GM18519 (cell line): ENCODE measurements around the gene TNFRSF8.

ENCODE experiments used
- ATAC-seq: cut with Tn5 transposase; IDR thresholded peaks from one replicate; pipeline ENCODE4 v1.9.1; 2021; ENCODE audit warnings: mild to moderate bottlenecking, moderate library complexity; ENCODE audit not compliant: unreplicated experiment, low FRiP score

The TNFRSF8 gene

DNA sequence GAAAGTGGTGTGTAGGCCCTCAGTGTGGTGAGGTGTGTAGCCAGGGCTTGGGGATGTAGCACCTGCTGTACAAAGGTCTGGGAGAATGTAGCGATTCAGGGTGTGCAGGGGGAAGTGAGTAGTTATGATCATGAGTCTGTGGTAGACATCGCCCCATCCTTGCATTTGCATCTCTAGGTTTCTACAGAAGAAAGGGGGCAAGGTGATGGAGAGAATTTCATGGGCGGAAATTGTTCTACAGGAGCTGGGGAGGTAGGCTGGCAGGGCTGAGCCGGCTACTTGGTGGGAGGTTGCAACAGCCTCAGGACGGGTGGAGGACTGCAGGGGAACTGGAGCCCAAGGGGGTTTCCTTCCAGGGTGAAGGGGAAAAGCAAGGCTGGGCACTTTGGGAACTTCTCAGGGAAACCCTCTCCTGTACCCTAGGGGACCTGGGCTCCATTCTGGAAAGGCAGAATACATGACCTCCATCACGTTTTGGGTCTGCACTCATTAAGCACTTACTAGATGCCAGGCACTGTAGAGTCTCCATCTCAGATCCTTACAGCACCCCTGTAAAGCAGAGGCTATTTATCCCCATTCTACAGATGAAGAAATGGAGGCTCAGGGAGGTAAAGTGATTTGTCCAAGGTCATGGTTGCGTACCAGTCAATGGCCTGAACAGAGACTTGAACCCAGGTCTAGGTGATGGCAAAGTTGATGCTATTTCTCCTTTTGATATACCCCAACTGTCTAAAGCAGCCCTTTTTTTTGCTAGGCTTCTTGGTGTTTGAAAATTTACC, 89.2 kb downstream of the TNFRSF8 start:
- peak; percentile 49 for ATAC-seq

DNA sequence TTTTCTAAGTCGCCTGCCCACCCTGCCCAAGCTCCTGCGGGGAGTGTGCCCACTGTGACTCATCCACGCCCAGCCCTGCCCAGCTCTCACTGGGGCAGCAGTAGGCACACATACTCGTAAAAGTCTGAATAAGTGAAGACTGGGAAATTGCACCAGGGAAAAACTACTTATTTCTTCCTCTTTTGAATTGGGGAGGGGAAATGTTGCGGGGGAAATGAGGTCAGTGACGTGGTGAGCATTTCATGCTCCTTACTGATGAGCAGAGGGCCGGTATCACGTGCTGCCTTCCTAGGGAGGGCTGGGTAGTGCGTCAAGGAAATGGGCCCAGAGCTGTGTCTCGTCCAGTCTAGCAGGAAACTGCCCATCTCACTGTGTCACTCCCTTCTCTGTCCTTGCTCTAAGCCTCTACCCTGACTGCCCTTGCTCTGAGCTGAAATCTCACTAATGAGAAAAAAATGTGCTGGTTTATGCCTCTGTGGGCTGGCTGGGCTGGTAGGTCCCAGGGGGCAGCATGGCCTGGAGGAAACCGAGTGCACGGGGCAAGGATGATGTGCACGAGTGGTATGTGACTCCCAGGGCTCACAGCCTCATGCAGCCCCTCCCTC, 90.2 kb downstream of the TNFRSF8 start:
- no peak for ATAC-seq

- ATAC-seq: no peak
Measured at GRCh38 chr1:12155328-12155727, 92.2 kb downstream of the TNFRSF8 start.

DNA sequence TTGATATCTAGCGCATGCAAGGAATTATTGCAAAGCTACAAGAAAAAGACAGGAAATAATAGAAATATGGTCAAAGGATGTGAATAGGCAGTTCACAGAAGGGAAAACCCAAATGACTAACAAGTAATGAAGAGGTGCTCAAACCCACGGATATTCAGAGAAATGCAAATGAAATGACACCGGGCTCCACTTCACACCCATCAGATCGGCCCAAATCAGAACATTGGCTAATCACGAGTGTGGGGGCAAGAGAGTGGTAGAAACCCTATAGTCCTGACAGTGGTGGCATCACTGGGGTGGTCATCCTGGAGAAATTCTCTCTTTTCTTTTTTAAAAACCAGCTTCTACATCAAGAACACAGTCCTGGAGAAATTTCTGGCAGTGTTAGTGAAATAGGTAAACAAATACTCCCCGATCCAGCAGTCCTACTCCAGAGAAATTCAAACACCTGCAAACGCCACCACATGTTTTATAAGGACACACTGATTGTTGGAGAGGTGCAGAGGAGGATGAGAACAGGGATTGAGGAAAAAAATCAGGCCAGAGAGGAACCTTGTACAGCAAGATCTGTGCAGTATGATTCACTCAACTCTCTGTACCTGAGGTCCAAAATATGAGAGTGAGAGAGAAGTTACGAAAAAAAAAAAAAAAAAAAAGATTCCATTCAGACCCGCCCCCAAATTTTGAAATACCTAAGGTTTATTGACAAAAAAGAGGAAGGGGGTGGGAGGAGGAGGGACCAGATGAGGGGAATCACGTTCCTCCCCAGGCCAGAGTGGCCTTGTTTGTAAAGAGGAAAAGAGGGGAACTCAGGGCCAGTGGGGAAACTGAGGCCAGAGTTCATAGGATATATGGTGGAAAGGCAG, 94.5 kb downstream of the TNFRSF8 start:
- no peak for ATAC-seq

GRCh38 chr1:12158357-12159092, 95.4 kb downstream of the TNFRSF8 start:
- no peak for ATAC-seq

- ATAC-seq: no peak
Measured at GRCh38 chr1:12159816-12160215, 96.7 kb downstream of the TNFRSF8 start.

GRCh38 chr1:12161324-12161661, 98.2 kb downstream of the TNFRSF8 start:
- ATAC-seq: no peak

DNA sequence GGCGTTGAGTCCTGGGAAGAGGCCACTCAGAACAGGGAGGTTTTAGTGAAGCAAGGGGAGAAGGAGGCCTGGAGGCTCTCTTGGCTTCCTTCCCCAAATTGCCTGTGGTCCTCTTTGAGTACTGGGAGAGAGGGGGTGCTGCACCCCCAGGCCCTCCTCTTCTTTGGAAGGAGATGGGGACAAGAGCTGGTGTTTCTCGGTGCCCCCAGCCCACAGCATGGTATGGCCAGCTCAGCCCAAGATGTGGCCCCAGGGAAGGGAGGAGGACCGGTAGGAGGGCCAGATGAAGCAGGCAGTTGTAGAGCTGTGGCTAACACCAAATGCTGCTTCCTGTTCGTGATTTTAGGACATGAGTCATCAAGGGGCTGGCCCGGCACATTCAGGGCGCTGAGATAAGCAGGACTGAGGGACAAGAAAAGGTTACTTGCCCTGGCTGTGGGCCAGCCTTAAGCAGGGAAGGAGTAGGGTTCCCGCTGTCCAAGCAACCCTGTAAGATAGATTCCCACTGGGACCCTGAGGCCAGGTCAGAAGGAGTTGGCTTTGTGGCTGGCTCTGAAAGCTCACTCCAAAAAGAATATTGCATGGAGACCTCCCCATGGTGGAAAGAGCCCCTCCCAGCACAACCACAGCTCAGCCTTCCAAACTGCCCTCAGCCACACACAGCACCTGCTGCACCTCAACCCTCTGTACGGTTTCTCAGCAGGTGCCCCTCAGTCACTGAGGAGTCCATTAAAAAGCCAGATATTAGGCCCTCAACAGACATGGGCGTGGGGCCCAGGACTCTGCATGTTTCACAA, 98.8 kb downstream of the TNFRSF8 start:
- ATAC-seq: peak; percentile 64

DNA sequence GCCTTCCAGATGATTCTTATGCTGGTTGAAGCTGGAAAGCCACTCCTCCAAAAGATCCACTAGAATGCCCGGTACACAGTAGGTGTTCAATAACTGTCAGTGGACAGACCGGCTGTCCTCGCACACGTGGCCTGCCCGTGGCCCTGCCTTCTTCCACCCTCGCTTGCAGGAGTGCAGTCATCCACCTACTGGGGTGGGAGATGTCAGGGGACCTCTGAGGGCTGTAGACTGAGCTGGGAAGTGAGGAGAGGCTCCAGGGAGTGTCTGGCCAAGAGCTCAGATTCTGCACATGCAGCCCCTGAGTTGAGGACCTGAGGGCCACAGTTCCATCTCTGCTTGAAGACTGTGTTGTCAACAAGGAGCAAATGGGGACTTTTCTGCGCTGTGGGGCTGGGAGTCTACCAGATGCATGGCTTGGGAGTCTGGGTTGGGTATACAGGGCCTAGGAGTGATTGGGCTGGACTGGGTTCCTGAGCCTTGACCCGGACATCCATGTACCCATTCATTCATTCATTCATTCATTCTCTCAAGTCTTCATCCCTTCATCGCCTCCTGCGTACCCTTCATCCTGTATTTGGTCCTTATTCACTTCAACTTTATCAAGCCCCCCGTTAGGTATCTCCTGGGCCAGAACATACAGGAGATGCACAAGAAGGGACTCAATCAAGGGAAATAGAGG, 99.5 kb downstream of the TNFRSF8 start:
- no peak for ATAC-seq

DNA sequence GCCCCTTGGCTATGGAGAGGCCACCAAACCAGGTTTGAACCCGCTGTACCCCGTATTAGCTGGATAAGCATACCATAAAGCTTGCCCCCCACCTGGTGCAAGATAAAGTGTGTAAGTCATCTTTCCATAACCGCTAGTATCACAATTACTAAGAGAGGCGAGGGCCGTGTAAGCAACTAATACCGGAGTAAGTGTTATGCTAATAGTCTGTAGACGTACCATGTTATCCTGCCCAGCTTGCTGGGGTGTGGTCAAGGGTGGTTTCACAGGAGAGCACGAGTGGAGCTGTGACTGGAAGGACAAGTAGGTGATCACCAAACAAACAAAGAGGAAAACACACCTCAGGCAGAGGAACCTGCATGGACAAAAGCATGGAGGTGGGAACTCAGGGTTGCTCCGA, 100.1 kb downstream of the TNFRSF8 start:
- no peak for ATAC-seq

- no peak for ATAC-seq
Measured at GRCh38 chr1:12164210-12164609, 101.1 kb downstream of the TNFRSF8 start.

GRCh38 chr1:12165342-12165741, 102.2 kb downstream of the TNFRSF8 start:
- ATAC-seq: no peak

GRCh38 chr1:12166834-12167492, 103.9 kb downstream of the TNFRSF8 start, which contains the start of gene TNFRSF1B:
Gene TNFRSF1B, plus strand, starts transcription at chr1:12166991. Its CDS starts 101 bp downstream, at chr1:12167092.
- no peak for ATAC-seq

DNA sequence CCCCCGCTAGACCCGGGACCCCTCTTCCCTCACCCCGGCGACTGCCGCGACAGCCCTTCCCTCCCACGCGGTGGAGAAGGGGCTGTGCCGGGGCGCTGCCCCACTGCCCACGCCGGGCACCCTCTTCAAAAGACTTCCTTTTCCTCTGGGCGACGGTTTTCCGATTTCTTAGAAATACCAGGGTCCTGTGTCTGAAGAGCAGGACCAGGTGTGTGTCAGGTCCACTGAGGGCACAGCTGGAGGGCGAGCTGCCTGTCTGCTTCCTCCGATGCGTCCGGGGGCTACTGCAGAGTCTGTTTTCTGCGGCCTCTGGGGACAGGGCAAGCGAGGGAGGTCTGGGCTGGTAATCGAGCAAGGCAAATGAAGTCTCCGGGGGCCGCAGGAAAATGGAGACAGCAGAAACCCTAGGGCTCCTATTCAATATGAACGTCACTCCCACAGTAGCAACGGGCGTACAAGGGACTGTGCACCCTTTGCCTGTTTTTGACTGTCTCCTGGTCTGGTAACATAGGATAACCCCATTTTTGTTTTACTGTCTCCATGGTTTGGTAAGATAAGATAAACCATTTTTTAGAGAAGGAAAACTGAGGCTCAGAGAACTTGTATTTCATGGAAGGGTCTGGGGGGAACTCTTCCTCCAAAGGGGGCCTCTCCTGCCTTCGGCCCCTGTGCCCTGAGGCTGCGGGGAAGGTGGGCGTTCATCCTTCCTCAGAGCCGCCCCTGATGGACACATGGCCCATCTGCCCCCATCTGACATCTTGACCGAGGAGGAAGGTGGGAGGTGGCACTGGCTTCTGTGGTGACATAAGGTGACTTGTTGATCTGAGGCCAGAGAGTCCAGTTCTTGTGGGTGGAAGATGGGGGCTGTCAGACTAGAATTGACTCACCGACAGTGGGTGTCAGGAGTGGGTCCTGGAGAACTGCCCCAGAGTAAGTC, 104.7 kb downstream of the TNFRSF8 start:
- ATAC-seq: no peak

DNA sequence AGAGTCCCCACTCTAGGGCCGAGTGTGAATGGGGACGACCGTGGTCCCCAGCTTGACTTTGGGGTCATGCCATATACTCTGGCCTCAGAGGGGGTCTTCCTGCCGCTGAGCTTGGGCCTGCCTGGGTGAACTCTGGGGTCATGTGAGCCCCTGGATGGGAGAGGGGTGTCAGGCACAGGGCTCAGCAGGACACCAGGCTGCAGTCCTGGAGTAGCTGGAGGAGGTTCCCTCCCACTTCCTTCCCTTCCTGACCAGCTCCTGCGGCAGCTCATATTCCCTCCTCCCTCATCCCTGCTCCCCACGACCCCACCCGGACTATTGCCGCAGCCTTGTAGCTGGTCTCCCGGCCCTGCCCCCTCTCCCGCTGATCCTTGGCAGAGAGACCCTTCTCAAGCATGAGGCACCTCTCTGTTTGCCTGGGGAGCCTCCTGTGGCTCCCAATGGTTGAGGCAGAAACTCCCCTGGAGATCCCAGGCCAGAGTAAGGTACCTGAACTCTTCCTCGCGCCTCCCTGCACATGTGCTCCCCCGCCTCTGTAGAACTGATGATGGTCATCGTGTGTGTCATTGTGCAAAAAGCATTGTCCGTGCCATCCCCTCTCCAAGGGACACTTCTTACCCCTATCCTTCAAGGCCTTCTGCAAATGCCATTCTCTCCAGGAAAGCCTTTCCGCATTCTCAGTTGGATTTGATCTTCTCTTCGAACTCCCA, 105.5 kb downstream of the TNFRSF8 start:
- ATAC-seq: no peak

DNA sequence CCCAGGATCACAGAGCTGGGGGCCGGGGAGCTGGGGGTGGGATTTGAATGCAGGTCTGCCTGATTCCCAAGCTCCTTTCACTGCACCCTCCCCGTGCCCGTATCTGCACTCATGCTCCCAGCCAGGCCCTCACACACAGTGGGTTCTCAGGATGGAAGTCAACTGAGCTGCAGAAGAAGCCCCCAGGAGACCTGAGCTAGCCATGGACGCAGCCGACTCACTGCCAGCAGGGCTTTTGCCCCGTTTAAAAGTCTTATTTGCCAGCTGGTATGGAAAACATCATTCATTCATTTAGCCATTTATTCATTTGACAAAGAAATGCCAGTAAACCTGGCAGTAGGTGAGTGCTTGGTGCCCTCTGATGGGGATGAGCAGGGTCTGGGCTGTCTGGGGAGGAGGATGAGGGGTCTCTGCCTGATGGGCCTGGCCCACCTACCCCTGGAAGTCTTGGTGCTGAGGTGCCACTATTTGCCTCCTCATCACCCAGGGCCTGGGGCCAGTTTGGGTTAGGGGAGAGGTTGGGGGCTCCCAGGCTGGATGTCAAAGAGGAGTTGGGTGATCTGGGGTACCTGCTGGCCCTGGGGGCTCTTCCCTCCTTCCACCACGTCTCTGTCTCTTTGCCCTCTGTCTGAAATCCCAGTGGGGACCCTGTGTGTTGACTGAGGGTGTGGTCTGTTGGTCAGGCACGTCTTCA, 106.5 kb downstream of the TNFRSF8 start:
- no peak for ATAC-seq
